ENCODE results near the gene RAB1A.
"Not testable (repeated sequence)": the region's sequence is repeated elsewhere in the genome, so short reads cannot be mapped to it uniquely, and the experiment has no call there.

RAB1A gene

DNA sequence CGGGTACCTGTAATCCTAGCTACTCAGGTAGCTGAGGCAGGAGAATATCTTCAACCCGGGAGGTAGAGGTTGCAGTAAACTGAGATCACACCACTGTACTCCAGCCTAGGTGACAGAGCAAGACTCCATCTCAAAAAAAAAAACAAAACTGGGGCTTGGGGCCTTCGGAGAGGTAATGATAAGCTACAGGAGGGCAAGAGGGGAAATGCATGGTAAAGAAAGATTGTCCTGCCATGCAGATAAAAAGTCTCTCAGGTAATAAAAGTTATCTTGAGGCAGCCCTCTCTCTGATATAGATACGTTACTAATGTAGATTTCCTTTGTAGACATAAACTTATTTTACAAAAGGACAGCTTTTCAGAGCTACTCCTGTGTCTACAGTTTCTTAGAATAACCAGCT, 3.7 kb upstream of the RAB1A start:
- TF ChIP-seq, protein P1, sequence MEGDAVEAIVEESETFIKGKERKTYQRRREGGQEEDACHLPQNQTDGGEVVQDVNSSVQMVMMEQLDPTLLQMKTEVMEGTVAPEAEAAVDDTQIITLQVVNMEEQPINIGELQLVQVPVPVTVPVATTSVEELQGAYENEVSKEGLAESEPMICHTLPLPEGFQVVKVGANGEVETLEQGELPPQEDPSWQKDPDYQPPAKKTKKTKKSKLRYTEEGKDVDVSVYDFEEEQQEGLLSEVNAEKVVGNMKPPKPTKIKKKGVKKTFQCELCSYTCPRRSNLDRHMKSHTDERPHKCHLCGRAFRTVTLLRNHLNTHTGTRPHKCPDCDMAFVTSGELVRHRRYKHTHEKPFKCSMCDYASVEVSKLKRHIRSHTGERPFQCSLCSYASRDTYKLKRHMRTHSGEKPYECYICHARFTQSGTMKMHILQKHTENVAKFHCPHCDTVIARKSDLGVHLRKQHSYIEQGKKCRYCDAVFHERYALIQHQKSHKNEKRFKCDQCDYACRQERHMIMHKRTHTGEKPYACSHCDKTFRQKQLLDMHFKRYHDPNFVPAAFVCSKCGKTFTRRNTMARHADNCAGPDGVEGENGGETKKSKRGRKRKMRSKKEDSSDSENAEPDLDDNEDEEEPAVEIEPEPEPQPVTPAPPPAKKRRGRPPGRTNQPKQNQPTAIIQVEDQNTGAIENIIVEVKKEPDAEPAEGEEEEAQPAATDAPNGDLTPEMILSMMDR (IDR thresholded peaks at IDR 0.05; ENCODE audit: extremely low read depth, missing control alignments), result no peak
- no peak for DNase-seq (ENCODE audit: low spot score)

GRCh38 chr2:65132930-65133329, 3.0 kb upstream of the RAB1A start:
- DNase-seq (ENCODE audit: low spot score), result not testable (repeated sequence)

DNA sequence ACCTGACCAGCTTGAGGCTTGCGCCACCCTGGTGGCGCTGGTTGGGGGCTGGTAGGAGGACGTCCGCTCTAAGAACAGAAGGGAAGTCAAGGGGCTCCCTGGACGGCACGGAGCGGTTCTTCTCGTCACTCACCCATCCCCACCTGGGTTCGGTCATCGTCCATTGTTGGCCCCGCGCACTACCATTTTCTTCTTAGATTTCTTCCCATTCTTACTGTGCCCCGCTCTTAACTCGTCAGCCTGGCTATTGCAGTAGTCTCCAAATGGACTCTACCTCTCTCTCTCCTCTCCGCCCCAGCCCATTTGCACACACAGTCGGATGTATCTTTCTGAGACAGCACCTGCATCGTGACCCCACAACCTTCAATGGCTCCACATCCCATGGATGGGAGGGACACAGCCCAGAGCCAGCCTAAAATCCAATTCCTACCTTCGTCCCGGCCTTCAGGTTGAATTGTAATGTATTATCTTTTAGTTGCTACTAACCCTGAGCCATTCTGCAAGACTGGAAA, 814 bp upstream of the RAB1A start:
- DNase-seq (ENCODE audit: low spot score), result no peak
- TF ChIP-seq, protein P1 (IDR thresholded peaks at IDR 0.05; ENCODE audit: extremely low read depth, missing control alignments), result no peak

- DNase-seq (ENCODE audit: low spot score), result peak; percentile 21
- TF ChIP-seq, protein P1 (IDR thresholded peaks at IDR 0.05; ENCODE audit: extremely low read depth, missing control alignments), result no peak
Observed at GRCh38 chr2:65129286-65129825, 550 bp downstream of the RAB1A start.

GRCh38 chr2:65128297-65129190, 1.4 kb downstream of the RAB1A start:
- TF ChIP-seq, protein P1 (IDR thresholded peaks at IDR 0.05; ENCODE audit: extremely low read depth, missing control alignments), result no peak
- no peak for DNase-seq (ENCODE audit: low spot score)

DNA sequence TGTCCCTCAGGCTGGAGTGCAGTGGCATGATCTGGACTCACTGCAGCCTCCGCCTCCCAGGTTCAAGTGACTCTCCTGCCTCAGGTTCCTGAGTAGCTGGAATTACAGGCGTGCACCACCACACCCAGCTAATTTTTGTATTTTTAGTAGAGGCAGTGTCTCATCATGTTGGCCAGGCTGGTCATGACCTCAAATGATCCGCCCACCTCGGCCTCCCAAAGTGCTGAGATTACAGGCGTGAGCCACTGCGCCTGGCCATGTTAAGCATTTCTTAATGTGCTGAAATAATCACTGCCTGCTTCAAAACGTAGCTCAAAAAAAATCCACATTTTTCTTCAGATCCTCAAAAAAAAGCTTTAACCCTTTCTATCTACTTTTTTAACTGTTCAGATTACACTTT, 4.4 kb downstream of the RAB1A start:
- DNase-seq (ENCODE audit: low spot score), result not testable (repeated sequence)

DNA sequence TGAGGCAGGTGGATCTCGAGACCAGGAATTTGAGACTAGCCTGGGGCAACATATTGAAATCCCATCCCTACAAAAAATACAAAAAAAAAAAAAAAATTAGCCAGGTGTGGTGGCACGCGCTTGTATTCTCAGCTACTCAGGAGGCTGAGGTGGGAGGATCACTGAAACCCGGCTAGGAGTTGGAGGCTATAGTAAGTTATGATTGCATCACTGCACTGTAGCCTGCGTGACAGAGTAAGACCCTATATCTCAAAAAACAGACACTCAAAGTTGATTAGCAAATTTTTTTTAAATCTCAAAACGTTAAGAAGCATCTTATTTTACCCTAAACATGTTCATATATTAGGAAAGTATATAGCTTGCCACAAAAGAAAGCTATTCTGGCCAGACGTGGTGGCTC, 7.6 kb downstream of the RAB1A start:
- no peak for DNase-seq (ENCODE audit: low spot score)
- TF ChIP-seq, protein P1 (IDR thresholded peaks at IDR 0.05; ENCODE audit: extremely low read depth, missing control alignments), result no peak

GRCh38 chr2:65120990-65121693, 8.8 kb downstream of the RAB1A start:
- TF ChIP-seq, protein P1 (IDR thresholded peaks at IDR 0.05; ENCODE audit: extremely low read depth, missing control alignments), result no peak
- no peak for DNase-seq (ENCODE audit: low spot score)
